GM12891 (cell line): ENCODE data around the gene ELFN2.
"Not testable (repeated sequence)": the region's sequence is repeated elsewhere in the genome, so short reads cannot be mapped to it uniquely, and the experiment has no call there.

ENCODE experiments used
- DNase-seq: peaks from one replicate; pipeline ENCODE4 v3.0.0; 2011; ENCODE audit warnings: low spot score; ENCODE audit not compliant: insufficient read length
- FAIRE-seq: peaks from 2 replicates; lab custom pipeline; 2011; peaks lifted over from hg19 to GRCh38; lab: Jason Lieb, UNC
- PAX5 ChIP-seq: IDR thresholded peaks from 2 replicates; pipeline ENCODE4 v1.6.1; 2011; ENCODE audit warnings: low read length, moderate library complexity, mild to moderate bottlenecking; ENCODE audit not compliant: insufficient read depth, severe bottlenecking
- POLR2A ChIP-seq: IDR thresholded peaks from 2 replicates; pipeline ENCODE4 v1.6.1; 2011; ENCODE audit warnings: low read depth, low read length, control low read depth
- POLR2AphosphoS5 ChIP-seq: IDR thresholded peaks from 2 replicates; pipeline ENCODE4 v1.6.1; 2011; ENCODE audit warnings: low read depth, low read length, control low read depth
- POU2F2 ChIP-seq: IDR thresholded peaks from 2 replicates; pipeline ENCODE4 v1.6.1; 2011; ENCODE audit warnings: low read depth, mild to moderate bottlenecking, control low read depth, low read length, moderate library complexity
- SPI1 ChIP-seq: IDR thresholded peaks from 2 replicates; pipeline ENCODE4 v1.6.1; 2011; ENCODE audit warnings: low read depth, low read length, control low read depth
- TAF1 ChIP-seq: IDR thresholded peaks from 2 replicates; pipeline ENCODE4 v1.6.1; 2011; ENCODE audit warnings: low read depth, low read length, control low read depth

Gene ELFN2

DNA sequence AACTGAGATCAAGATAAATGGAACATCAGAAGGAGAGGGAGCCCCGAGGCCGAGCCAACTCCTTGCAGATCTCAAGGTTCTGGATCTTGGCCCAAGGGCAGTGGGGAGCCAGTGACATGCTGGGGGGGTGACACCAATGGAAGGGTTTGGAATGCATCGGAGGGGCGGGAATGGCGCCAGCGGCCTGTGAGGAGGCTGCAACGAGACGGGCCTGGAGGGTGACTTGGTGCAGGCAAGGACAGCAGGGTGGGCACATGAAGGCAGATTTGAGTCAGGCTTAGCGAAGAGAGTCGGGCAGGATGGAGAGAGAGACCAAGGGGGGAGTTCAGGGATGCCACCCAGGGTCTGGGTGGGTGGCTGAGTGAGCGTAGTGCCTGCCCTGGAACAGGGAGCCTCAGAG lies 23.2 kb downstream of the ELFN2 start:
- FAIRE-seq (no peak), DNase-seq (no peak)
- TF ChIP-seq POLR2A (no peak), POLR2AphosphoS5 (no peak)

- no peak for FAIRE-seq
These were observed 23.9 kb downstream of the ELFN2 start for GRCh38 chr22:37403267-37403960.

DNA sequence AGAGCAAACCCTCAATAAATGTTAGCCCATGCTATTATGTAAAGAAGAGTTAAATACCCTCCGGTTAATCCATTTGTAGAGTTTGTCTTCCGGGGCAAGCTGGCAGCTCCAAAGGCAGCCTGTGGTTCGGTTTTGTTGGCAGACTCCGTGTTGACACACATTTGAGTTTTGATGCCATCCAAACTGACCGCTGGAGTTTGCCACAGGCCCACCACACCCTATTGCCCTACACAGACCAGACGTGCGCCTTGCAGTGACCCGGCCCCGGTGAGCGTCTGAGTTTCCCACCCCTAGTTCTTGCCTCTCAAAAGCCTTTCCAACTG lies 25.1 kb downstream of the ELFN2 start:
- FAIRE-seq (no peak), DNase-seq (no peak)
- TF ChIP-seq PAX5 (no peak), SPI1 (no peak), POU2F2 (no peak), POLR2A (no peak), POLR2AphosphoS5 (no peak), TAF1 (no peak)

More at GRCh38 chr22:37403267-37403960, 23.9 kb downstream of the ELFN2 start:
- no peak for TF ChIP-seq SPI1
- TF ChIP-seq POLR2AphosphoS5 = no peak
- no peak for TF ChIP-seq TAF1
- TF ChIP-seq POLR2A = no peak
- no peak for TF ChIP-seq POU2F2
- DNase-seq = no peak

DNA sequence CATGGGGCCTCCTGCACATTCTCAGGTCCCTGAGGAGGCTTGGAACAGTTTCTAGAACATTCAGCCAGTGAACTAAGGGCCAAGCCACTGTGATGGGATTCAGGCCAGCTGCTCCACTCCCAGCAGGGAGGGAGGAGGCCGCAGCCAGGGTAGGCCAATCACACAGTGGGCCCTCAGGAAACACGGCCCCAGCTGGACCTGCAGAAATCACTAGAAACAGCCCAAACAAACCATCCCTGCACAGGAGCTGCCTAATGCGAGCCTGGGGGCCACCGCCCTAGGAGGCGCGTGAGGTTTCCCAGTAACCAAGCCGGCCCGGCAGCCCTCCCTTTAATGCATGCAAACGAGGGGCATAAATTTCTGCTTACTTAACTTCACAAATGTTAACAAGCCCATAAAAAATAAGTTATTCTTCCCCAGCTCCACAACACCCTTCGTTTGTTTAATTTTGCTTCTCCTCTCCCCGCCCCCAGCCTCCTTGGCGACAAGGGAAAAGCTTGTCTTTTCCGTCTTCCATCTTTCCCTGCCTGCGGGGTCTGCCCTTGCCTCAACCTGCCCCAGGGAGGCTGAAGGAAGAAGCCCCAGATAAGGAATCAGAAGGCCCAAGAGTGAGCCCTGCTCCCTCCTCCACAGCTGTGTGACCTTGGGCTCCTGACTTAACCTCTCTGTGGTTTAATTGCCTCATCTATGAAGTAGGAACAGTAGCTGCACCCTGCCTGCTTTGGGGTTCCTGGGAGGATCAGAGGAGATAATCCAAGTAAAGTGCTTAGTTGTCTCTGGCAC lies 25.7 kb downstream of the ELFN2 start:
- no peak for DNase-seq
- no peak for FAIRE-seq
- TF ChIP-seq POLR2A = no peak
- no peak for TF ChIP-seq SPI1
- TF ChIP-seq TAF1 = no peak
- TF ChIP-seq PAX5 = no peak
- TF ChIP-seq POLR2AphosphoS5 = no peak
- no peak for TF ChIP-seq POU2F2

DNA sequence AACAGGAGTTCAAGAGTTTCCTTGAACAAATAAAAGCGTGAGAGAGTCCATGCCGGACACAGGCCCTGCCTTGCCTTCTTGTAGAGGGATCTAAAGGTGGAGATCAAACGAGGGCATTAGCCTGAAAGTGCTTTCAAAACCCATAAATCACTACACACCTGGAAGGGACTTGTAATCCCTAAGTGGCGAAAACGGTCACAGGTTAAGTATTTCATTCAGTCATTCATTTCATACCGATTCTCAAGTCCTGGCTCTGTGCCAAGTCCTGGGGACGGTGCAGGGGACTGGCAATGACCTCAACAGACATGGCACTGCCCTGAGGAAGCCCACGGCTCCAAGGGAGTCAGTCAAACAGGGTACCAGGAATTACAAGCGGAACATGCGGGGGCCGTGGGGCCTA lies 26.6 kb downstream of the ELFN2 start:
- DNase-seq (no peak), FAIRE-seq (no peak)
- TF ChIP-seq PAX5 (no peak), POLR2A (no peak)

DNA sequence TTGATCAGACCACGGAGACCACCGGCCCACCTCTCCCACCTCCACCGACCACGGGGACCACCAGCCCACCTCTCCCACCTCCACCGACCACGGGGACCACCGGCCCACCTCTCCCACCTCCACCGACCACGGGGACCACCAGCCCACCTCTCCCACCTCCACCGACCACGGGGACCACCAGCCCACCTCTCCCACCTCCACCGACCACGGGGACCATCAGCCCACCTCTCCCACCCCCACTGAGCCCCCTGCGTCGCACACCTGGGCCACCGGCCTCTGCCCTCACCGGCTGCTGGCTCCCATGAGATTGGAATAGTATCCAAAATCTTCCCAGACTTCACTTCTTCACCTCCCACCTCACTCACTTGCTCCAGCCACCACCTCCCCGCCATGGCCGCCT lies 27.8 kb downstream of the ELFN2 start:
- not testable (repeated sequence) for FAIRE-seq, DNase-seq

- FAIRE-seq (no peak), DNase-seq (no peak)
- no peak for TF ChIP-seq PAX5
- no peak for TF ChIP-seq POU2F2
- TF ChIP-seq POLR2A = no peak
- TF ChIP-seq POLR2AphosphoS5 = no peak
- TF ChIP-seq SPI1 = no peak
- TF ChIP-seq TAF1 = no peak
These were observed 30.1 kb downstream of the ELFN2 start for GRCh38 chr22:37397226-37397625.

DNA sequence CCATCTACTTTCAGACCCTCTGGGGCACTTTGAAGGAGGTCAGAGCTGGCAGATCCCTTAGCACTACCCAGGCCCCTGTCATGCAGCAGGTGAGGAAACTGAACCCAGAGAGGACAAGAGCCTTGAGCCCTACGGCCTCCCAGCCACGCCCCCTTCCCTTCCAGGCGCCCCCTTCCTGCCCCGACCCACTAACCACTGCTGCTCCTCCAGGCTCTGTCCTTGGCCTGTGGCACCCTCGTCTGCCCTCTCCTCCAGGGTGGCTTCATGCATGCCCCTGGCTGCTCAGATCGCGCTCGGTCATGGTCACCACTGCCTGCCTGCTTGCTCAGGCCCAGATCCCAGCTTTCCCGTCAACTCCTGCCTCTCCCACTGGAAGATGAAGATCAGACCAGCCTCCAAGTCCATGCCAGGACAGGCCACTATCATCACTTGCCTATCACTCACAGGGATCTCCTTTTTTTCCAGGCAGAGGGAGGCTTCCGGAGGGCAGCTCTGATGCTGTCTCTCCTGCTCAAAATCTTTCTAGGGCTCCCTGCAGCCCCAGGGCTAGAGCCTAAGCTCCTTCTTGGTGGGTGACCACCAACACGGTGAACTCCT lies 30.7 kb downstream of the ELFN2 start:
- FAIRE-seq = no peak
- DNase-seq = no peak
- TF ChIP-seq POLR2AphosphoS5 = no peak
- no peak for TF ChIP-seq TAF1
- TF ChIP-seq PAX5 = no peak
- TF ChIP-seq POLR2A = no peak
- TF ChIP-seq SPI1 = no peak
- TF ChIP-seq POU2F2 = no peak

DNA sequence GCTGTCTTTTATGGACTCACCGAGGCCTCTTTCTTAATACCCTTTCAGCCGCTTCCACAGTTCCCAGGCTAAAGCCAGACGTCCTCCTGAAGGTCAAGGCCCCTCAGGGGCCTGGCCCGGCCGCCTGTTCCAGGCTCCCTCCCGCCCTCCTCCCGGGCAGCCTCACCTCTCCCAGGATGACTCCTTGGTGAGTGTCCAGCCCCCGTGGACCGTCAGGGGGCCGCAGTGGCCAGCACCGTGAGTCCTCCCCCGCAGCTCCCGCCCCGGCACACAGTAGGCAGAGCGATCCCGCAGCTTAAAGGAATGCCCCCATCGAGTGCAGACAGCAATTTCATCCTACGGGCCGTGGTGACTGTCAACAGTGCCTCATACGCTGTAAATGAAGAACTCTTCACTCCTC lies 32.9 kb downstream of the ELFN2 start:
- TF ChIP-seq TAF1 (no peak), POLR2A (no peak), SPI1 (no peak), POU2F2 (no peak), PAX5 (no peak), POLR2AphosphoS5 (no peak)
- DNase-seq = no peak
- FAIRE-seq = no peak

GRCh38 chr22:37393746-37394145 lies 33.5 kb downstream of the ELFN2 start:
- FAIRE-seq = no peak
- TF ChIP-seq SPI1 = no peak
- no peak for TF ChIP-seq POU2F2
- no peak for TF ChIP-seq TAF1
- no peak for TF ChIP-seq PAX5
- no peak for TF ChIP-seq POLR2A
- TF ChIP-seq POLR2AphosphoS5 = no peak

GRCh38 chr22:37392721-37393328 lies 34.5 kb downstream of the ELFN2 start:
- TF ChIP-seq PAX5 (no peak), SPI1 (no peak), TAF1 (no peak), POLR2A (no peak), POLR2AphosphoS5 (no peak), POU2F2 (no peak)
- DNase-seq (no peak), FAIRE-seq (no peak)

More at GRCh38 chr22:37393746-37394145, 33.5 kb downstream of the ELFN2 start:
- no peak for DNase-seq
